AG04449 (cell line): ENCODE data around the gene CAV1.

Experiments
- CTCF ChIA-PET: fragments of 350-600 bp; formaldehyde crosslinking; extraction: SDS; loops from one replicate; lab custom pipeline; 2021; ENCODE audit warnings: antibody characterized with exemption; lab: Yijun Ruan, JAX
- POLR2A ChIA-PET: fragments of 400-600, 350-600 bp; formaldehyde crosslinking; extraction: SDS; loops from one replicate; lab custom pipeline; 2020; ENCODE audit warnings: antibody characterized with exemption, inconsistent platforms; lab: Yijun Ruan, JAX
- DNase-seq: peaks from one replicate; pipeline ENCODE4 v3.0.0-alpha.2; 2010; ENCODE audit warnings: low read depth, low spot score
- H3K4me3 ChIP-seq: 2 replicates; pipeline ENCODE4 v1.5.1; 2011; ENCODE audit warnings: low read depth, mild to moderate bottlenecking, control low read depth, low read length
- TF ChIP-seq, protein P1 (sequence below): IDR thresholded peaks from one replicate; pipeline ENCODE4 v1.5.1; 2011; ENCODE audit warnings: mild to moderate bottlenecking, moderate library complexity, low read length, control low read depth, inconsistent platforms; ENCODE audit not compliant: insufficient read depth; ENCODE audit errors: missing control alignments

CAV1 gene

GRCh38 chr7:116540743-116541142 lies 15.9 kb downstream of the CAV1 start:
- ChIA-PET CTCF (interaction anchor here (0.6 to 1.4 kb wide), 6 partner anchors 11 to 282 kb away, joined by 3 to 6 read pairs (median 3); no protein-coding TSS in a partner anchor), POLR2A (interaction anchor here (0.7 kb wide), 1 partner anchor 88 kb away, joined by 3 read pairs; no protein-coding TSS in a partner anchor)

GRCh38 chr7:116541951-116542350 lies 17.1 kb downstream of the CAV1 start:
- DNase-seq, result no peak
- TF ChIP-seq, protein P1, sequence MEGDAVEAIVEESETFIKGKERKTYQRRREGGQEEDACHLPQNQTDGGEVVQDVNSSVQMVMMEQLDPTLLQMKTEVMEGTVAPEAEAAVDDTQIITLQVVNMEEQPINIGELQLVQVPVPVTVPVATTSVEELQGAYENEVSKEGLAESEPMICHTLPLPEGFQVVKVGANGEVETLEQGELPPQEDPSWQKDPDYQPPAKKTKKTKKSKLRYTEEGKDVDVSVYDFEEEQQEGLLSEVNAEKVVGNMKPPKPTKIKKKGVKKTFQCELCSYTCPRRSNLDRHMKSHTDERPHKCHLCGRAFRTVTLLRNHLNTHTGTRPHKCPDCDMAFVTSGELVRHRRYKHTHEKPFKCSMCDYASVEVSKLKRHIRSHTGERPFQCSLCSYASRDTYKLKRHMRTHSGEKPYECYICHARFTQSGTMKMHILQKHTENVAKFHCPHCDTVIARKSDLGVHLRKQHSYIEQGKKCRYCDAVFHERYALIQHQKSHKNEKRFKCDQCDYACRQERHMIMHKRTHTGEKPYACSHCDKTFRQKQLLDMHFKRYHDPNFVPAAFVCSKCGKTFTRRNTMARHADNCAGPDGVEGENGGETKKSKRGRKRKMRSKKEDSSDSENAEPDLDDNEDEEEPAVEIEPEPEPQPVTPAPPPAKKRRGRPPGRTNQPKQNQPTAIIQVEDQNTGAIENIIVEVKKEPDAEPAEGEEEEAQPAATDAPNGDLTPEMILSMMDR, result no peak
- POLR2A ChIA-PET, result interaction anchor here (1.0 to 1.2 kb wide), 3 partner anchors 8 to 41 kb away, joined by 3 to 5 read pairs (median 4); no protein-coding TSS in a partner anchor
- no peak overlapping the region for H3K4me3 ChIP-seq
- CTCF ChIA-PET, result interaction anchor here (1.0 to 1.4 kb wide), 5 partner anchors 10 to 46 kb away, joined by 3 to 6 read pairs (median 4); no protein-coding TSS in a partner anchor

More at GRCh38 chr7:116540743-116541142, 15.9 kb downstream of the CAV1 start:
- TF ChIP-seq, protein P1, result no peak
- no peak overlapping the region for H3K4me3 ChIP-seq
- no peak for DNase-seq

- no peak for DNase-seq
- TF ChIP-seq, protein P1, result no peak
- POLR2A ChIA-PET, result interaction anchor here (1.0 to 1.2 kb wide), 3 partner anchors 9 to 40 kb away, joined by 3 to 5 read pairs (median 4); no protein-coding TSS in a partner anchor
- no peak overlapping the region for H3K4me3 ChIP-seq
- CTCF ChIA-PET, result interaction anchor here (1.0 to 1.7 kb wide), 6 partner anchors 9 to 284 kb away, joined by 3 to 7 read pairs (median 6); no protein-coding TSS in a partner anchor
Observed at GRCh38 chr7:116542618-116543017, 17.8 kb downstream of the CAV1 start.

GRCh38 chr7:116543664-116544063 lies 18.8 kb downstream of the CAV1 start:
- TF ChIP-seq, protein P1, result no peak
- H3K4me3 ChIP-seq, result no peak overlapping the region
- ChIA-PET POLR2A (interaction anchor here (1.0 kb wide), 1 partner anchor 17 kb away, joined by 3 read pairs; no protein-coding TSS in a partner anchor), CTCF (interaction anchor here (0.7 to 1.7 kb wide), 6 partner anchors 16 to 363 kb away, joined by 3 to 7 read pairs (median 3); no protein-coding TSS in a partner anchor)
- no peak for DNase-seq

DNA sequence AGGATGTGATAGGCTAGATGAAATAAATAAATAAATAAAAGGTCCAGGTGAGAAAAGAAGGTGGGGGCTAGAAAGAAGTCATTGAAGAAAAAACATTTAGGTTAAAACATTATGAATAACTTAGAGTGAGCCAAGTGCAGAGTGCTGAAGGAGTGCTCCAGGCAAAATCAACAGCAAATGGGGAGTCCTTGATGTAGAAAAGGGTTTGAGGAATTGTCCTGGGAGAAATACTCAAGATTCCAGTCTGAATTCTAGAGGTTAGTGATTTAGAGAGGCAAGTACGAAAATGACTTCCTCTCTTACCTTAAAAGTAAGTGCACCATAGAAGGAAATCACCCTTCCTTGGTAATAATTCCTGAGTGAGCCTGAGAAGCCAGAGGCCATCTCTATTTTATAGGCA lies 19.7 kb downstream of the CAV1 start:
- TF ChIP-seq, protein P1, result no peak
- no peak overlapping the region for H3K4me3 ChIP-seq
- DNase-seq, result no peak
- CTCF ChIA-PET, result interaction anchor here (0.7 to 1.7 kb wide), 4 partner anchors 17 to 364 kb away, joined by 3 to 7 read pairs (median 3); no protein-coding TSS in a partner anchor
- POLR2A ChIA-PET, result interaction anchor here (0.6 to 1.0 kb wide), 2 partner anchors 18 to 38 kb away, joined by 3 read pairs; no protein-coding TSS in a partner anchor

DNA sequence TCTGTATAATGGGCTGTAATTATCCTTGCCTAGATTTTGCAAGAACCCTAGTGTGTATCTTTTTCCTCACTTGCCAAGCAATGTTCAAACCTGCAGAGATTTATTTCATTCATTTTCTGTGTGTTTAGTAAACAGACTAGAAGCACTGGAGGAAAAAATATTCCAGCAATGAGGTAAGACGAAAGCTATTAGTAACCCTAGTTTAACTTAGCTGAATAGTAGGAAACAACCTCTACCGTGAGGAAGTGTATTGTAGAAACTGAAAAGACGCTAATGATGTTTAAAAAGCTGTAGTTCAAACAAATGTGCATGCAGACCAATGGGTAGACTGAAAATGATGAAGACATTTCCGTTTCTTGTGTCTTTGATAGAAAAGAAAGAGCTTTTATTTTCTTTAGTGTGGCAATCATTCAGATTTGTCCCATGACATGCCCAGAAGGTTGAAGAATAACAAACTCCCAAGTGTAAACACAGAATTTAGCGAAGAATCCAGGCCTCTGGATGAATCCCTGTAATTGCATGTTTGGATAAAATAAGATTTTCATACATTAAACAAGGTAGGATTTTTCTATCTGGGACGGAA lies 20.7 kb downstream of the CAV1 start:
- ChIA-PET CTCF (interaction anchor here (0.7 kb wide), 1 partner anchor 304 kb away, joined by 3 read pairs; no protein-coding TSS in a partner anchor), POLR2A (interaction anchor here (1.5 kb wide), 1 partner anchor 13 kb away, joined by 10 read pairs; no protein-coding TSS in a partner anchor)
- DNase-seq, result no peak
- H3K4me3 ChIP-seq, result no peak overlapping the region
- TF ChIP-seq, protein P1, result no peak
